Type B pancreatic cell (in vitro differentiated cells): ENCODE measurements around the gene CNTNAP2. TPM values are rescaled to one million over a fixed set of nuclear protein-coding genes. Genes with fewer than 3 reads are reported as not detected.
"Not testable (repeated sequence)": the region's sequence is repeated elsewhere in the genome, so short reads cannot be mapped to it uniquely, and the experiment has no call there.

Source experiments
- DNase-seq: peaks from one replicate; pipeline ENCODE4 v3.0.0; 2021; ENCODE audit warnings: mixed read lengths; ENCODE audit not compliant: unreplicated experiment; ENCODE audit errors: extremely low spot score
- H3K27ac Mint-ChIP-seq: 2 replicates; pipeline ENCODE4 v1.8.0; 2021; ENCODE audit warnings: mild to moderate bottlenecking, mixed read lengths
- H3K27me3 Mint-ChIP-seq: 2 replicates; pipeline ENCODE4 v1.8.0; 2021; ENCODE audit warnings: mixed read lengths
- H3K36me3 Mint-ChIP-seq: 2 replicates; pipeline ENCODE4 v1.8.0; 2021; ENCODE audit warnings: mixed read lengths
- H3K4me1 Mint-ChIP-seq: one replicate; pipeline ENCODE4 v1.8.0; 2021; ENCODE audit warnings: mixed read lengths; ENCODE audit not compliant: unreplicated experiment
- H3K4me3 Mint-ChIP-seq: 2 replicates; pipeline ENCODE4 v1.8.0; 2021; ENCODE audit warnings: mild to moderate bottlenecking, mixed read lengths
- H3K9me3 Mint-ChIP-seq: 2 replicates; pipeline ENCODE4 v1.8.0; 2021; ENCODE audit warnings: mixed read lengths
- total RNA-seq: library from RNA; stranded (reverse); gene quantifications from 2 replicates; pipeline ENCODE4 v1.2.1, GENCODE V29; 2021; ENCODE audit warnings: low replicate concordance
- TF ChIP-seq, protein P1 (sequence below): fragments of 200-600 bp; sonication (generic); conservative IDR thresholded peaks from 2 replicates; pipeline ENCODE4 v1.5.0; 2021; ENCODE audit warnings: antibody characterized with exemption, mild to moderate bottlenecking

Gene CNTNAP2
- total RNA-seq, 1 donor from 2014 or later: 26.8 TPM

DNA sequence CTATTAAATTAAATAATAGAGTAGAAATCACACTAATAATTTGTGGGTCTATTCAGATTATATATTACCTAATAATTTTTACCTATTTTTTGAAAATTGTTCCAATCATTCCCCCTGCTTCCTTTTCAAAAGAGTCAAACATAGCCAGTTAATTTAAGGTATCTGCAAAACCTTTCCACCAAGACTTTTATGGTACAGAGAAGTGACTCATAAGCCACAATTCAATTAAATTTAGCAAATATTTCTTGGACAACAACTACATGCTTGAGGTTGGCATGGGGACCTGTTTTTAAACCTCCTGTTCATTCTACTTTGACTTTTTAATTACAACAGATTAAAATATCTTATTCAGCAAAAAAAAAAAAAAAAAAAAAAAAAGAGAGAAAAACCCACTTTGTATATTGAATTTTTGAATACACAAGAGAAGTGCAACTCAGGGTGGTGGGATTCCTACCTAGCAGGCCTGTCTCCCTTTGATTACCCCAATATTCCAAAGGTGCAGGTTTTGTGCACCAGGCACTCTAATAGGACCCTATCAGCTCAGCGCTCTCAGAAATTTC, 2172.1 kb downstream of the CNTNAP2 start:
- Mint-ChIP-seq H3K36me3 (no peaks in the 10 kb centered on the region), H3K9me3 (no peaks in the 10 kb centered on the region), H3K27ac (no peak overlapping the region), H3K4me1 (peaks cover 12% of the 10 kb centered on the region), H3K27me3 (peaks cover 42% of the 10 kb centered on the region), H3K4me3 (no peak overlapping the region)
- DNase-seq: no peak
- TF ChIP-seq, protein P1, sequence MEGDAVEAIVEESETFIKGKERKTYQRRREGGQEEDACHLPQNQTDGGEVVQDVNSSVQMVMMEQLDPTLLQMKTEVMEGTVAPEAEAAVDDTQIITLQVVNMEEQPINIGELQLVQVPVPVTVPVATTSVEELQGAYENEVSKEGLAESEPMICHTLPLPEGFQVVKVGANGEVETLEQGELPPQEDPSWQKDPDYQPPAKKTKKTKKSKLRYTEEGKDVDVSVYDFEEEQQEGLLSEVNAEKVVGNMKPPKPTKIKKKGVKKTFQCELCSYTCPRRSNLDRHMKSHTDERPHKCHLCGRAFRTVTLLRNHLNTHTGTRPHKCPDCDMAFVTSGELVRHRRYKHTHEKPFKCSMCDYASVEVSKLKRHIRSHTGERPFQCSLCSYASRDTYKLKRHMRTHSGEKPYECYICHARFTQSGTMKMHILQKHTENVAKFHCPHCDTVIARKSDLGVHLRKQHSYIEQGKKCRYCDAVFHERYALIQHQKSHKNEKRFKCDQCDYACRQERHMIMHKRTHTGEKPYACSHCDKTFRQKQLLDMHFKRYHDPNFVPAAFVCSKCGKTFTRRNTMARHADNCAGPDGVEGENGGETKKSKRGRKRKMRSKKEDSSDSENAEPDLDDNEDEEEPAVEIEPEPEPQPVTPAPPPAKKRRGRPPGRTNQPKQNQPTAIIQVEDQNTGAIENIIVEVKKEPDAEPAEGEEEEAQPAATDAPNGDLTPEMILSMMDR: no peak

DNA sequence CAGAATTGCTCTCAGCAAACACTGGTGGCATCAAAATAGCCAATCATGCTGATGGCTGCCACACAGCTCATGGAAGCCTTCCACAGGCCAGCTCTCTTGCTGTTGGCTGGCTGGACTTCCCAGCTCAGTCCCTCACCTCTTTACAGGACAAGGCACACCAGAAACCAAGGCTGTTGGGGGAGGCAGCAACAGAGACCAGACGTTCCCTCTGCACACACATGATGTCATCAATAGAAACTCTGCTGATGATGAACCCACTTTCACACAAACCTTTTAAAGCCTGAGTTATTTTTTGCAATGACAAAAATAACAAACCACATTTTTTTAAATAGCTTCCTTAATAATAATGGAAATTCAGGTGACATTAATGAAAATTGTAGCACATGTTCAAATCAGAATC, 2173.0 kb downstream of the CNTNAP2 start:
- Mint-ChIP-seq H3K36me3 (no peaks in the 10 kb centered on the region), H3K4me1 (peaks cover 12% of the 10 kb centered on the region), H3K27me3 (peaks cover 36% of the 10 kb centered on the region), H3K4me3 (no peak overlapping the region), H3K27ac (no peak overlapping the region), H3K9me3 (no peaks in the 10 kb centered on the region)
- TF ChIP-seq, protein P1: no peak
- no peak for DNase-seq

DNA sequence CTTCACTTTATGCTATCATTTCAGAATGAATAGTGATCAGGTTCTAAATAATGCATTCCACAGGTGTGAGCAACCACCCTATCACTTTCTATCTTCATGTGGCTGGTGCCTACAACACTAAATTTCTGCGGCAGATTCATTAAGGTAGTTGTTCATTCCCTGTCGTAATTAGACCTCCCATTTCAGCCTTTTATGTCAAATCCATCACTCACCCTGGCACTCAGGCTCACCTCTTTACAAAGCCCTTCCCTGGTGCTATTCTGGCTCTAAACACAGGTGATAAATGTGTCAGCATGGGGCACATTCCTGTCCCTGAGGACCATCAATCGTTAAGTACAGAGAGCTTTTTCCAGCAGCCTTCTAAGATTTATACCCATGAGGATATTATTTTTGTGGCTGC, 2173.9 kb downstream of the CNTNAP2 start:
- Mint-ChIP-seq H3K36me3 (no peaks in the 10 kb centered on the region), H3K27me3 (peaks cover 31% of the 10 kb centered on the region), H3K9me3 (no peaks in the 10 kb centered on the region), H3K4me3 (no peak overlapping the region), H3K4me1 (peaks cover 12% of the 10 kb centered on the region), H3K27ac (peak overlapping the region; percentile 7)
- TF ChIP-seq, protein P1: no peak
- no peak for DNase-seq

DNA sequence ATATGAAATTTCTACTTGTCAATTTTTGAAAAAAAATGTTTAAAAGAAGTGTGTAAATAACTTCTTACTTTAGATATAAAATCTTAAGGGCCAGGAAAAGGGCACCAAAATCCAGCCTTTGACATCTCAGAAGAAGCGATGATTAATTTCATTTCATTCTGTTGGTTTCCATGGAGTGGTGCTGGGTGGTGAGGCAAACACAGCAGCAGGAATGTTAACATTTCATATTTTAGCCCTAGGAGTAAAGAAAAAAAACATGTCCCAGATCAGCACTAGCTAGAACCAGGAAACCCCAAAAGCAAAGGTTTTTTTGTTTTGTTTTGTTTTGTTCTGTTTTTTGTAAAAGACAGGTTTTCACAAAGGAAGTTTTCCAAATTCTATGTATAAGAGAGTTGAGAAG, 2175.2 kb downstream of the CNTNAP2 start:
- Mint-ChIP-seq H3K36me3 (no peaks in the 10 kb centered on the region), H3K9me3 (no peaks in the 10 kb centered on the region), H3K27me3 (peaks cover 28% of the 10 kb centered on the region), H3K4me3 (no peak overlapping the region), H3K27ac (peak overlapping the region; percentile 72), H3K4me1 (peaks cover 12% of the 10 kb centered on the region)
- no peak for DNase-seq
- TF ChIP-seq, protein P1: no peak

DNA sequence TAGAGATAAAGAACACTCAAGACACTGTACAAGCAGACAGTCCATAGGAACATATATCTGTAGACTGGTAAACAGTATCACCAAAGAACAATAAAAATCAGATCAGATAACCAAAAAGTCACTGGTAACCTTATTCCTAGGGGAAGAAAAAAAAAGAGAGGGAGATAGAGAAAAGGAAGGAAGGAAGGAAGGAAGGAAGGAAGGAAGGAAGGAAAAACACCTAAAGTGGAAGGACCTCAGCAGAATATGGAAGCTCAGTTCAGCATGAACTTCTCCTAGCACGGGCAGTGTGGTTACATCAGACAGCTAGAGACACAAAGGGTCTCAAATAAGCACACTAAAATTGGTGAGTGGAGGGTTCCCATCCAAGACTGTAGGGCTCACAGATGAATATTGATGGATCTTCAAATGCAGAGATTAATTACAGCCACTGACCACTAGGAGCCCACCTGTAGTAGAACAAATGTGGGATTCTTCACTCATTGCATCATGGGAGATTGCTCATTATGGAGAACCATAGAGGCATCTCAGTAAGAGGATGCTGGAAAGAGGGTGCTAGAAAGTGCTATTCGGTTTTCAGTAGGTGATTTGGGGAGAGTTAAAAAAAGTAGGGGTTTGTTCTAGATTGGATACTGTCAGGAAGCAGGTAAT, 2180.5 kb downstream of the CNTNAP2 start:
- DNase-seq: no peak
- Mint-ChIP-seq H3K27ac (no peak overlapping the region), H3K4me1 (no peaks in the 10 kb centered on the region), H3K27me3 (peaks cover 30% of the 10 kb centered on the region), H3K4me3 (no peak overlapping the region), H3K9me3 (no peaks in the 10 kb centered on the region), H3K36me3 (no peaks in the 10 kb centered on the region)
- TF ChIP-seq, protein P1: peak; percentile 53

DNA sequence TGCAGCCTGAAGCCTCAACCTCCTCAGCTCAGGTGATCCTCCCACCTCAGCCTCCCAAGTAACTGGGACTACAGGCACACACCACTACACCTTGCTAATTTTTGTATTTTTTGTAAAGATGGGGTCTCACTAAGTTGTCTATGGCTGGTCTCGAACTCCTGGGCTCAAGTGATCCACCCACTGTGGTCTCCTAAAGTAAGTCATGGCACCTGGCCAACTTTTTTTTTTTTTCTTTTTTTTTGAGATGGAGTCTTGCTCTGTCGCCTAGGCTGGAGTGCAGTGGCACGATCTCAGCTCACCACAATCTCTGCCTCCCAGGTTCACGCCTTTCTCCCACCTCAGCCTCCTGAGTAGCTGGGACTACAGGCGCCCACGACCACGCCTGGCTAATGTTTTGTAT, 2182.2 kb downstream of the CNTNAP2 start:
- not testable (repeated sequence) for H3K36me3 Mint-ChIP-seq, H3K27ac Mint-ChIP-seq, H3K9me3 Mint-ChIP-seq, DNase-seq, H3K4me1 Mint-ChIP-seq, H3K4me3 Mint-ChIP-seq
- H3K27me3 Mint-ChIP-seq: peaks cover 21% of the 10 kb centered on the region
